HG02885 (cell line): ENCODE results near the gene A3GALT2.

ENCODE experiments used
- ATAC-seq: cut with Tn5 transposase; IDR thresholded peaks from one replicate; pipeline ENCODE4 v1.9.1; 2021; ENCODE audit warnings: mild to moderate bottlenecking; ENCODE audit not compliant: unreplicated experiment, poor library complexity

Gene A3GALT2

DNA sequence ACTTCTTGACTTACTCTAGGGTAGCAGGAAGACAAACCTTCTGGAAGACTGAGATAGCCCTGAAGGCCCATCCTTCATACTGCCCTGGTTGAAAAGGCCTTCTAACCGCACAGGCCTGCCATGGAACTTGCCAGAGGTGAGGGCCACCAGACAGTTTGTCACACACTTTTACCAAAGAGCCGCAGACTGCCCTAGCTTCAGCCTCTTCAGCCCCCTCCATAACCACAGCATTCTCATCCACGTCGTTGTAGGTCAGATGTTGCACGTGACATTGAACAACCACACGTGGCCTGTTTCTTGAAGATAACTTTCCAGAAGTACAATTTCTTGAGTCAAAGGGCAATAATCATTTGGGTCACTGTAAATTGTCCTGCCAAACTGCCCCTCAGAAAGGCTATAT is 45.7 kb downstream of the A3GALT2 start:
- ATAC-seq = no peak

DNA sequence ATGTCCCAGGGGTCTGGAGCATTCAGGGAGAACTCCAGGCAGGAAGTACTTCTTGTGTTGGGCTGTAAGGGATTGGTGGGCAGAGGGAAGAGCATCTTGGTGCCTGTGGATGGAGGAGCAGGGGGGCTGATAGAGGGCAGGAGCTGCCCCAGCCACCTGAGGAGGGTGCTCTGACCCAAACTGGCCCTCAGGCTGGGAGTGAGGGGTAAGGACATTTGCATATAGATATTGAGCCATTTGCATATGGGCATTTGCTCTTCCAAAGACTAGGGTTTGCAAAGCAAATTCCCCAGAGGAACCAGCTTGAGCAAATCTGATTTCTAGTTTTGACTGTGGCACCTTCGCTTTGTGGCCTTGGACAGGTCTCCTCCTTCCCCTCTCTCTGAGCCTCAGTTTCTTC is 46.5 kb downstream of the A3GALT2 start:
- ATAC-seq = no peak

DNA sequence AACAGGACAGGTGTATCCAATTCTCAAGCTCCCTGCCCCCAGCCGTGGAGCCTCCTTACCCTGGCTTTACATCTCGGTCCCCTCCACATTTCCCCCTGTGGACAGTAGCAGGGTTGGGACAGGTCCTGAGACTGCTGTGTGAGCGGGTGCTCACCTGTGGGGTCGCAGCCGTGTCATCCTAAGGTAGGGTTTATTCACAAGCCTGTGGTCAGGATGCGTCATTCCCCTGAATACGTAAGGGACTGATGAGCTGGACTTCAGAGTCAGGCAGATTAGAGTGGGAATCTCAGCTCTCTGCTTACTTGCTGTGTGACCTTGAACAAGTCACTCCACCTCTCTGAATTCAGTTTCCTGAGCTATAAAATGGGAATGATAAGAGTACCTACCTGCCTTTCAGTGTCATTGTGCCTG is 46.9 kb downstream of the A3GALT2 start:
- ATAC-seq = no peak

DNA sequence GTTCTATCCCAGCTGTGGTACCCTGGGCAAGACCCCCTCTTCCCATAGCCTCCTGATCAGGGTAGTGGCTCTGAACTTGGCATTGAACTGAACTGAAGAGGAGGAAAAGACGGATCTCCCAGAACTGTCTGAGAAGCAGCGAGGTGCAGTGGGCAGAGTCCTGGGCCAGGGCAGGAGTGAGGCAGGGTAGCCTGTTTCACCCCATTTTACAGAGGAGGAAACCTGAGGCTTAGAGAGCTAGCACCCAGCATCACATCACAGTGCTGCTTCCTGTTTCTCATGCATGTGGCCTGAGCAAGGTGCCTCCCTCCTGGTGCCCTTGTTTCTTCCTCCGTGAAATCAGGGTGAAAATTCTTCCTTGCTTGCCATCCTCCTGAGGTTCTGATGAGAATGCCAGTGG is 47.5 kb downstream of the A3GALT2 start:
- ATAC-seq = no peak

DNA sequence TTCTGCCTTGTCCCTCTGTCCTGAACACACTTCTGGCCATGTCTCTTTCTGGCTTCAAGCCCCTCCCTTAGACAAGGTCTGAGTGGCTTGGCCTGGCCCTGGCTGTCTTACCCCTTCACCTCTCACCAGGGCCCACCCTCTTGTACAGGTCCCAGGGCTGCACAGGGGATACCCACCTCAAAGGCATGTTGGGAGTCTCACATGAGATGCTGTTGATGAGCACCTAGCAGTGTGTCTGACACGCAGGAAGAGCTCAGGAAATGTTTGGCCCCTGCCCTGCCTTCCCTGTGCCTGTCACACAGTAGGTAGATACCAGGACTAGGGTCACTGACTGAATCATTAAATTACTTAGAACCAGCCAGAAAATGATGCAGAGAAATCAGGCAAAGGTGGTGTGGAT is 48.0 kb downstream of the A3GALT2 start:
- ATAC-seq = no peak

DNA sequence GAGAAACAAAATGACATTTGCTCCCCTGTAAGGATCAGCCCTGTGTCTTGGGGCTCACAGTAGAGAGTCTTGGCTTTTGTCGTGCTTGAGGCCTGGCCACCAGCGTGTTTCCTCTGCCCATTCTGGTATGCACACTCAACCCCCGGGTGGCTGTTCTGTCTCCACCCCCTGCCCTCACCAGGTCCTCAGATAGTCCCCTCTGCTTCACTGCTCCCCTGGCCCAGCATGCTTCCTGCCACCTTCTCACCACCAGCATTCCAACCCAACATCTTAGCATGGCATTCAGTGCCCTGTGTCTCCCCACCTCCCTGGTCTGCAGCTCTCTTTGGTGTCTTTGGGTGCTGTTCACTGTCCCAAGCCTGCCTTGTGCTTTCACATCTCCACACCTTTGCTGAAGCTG is 48.4 kb downstream of the A3GALT2 start:
- no peak for ATAC-seq

DNA sequence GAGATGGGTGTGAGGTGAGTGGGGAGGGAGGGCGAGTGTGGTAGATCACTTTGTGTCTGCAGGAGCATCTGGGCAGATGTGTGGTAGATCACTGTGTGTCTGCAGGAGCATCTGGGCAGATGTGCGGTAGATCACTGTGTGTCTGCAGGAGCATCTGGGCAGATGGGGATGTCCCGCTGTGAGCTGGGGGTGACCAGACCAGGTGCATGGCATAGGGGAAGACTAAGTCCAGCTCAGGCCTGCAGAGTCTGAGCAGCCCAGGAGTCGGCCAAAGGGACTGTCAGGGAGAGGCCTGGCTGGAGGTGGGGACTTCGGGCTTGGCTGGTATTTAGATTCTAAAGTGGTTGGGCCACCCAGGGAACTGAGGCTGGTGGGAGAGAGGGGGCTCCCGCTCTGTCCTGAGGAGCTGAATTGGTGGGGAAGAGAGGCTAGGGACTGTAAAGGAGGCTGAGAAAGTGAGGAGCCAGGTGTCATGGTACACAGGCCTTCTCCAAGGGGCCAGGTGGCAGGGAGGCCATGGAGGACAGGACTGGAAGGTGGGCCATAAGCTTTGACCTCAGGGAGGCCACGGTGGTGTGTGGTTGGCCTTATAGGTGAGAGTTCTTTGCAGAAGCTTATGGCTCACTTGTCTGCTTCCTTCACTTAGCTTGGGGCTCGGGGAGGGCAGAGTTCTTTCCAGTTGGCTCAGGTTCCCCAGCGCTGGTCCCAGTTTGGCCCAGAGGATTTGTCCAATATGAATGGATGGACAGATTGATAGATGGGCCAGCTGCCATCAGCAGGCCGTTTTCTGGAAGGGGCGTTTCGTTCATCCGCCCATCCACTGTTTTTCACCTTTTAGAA is 49.0 kb downstream of the A3GALT2 start:
- no peak for ATAC-seq

DNA sequence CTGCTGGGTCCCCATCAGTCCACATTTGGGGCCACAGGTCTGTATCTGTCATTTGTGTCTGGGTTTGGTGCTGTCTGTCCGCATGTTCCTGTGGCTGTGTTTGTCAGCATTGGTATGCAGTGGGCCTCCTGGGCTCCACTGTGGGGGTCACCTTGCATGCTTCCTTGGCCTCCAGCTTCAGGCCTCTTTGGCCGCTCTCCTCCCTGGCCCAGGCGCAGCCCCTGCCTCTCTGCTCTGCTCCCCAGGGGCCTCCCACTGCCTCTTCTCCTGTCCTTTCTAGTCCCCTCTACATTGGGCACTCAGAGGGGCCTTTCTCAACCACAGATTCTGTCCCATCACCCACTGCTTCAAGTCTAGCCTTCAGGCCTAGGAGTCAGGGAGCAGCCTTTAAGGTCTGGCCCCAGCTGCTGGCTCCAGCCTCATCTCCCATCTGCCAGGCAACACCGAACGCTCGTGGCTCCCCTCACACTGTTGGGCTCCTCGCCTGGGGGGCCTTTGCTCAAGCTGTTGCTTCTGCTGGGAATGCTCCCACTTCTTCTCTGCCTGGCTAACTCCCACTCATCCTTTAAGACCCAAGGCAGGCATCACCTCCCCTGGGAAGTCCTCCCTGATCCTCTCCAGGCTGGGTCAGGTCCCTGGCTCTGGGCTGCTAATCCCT is 50.0 kb downstream of the A3GALT2 start:
- no peak for ATAC-seq

DNA sequence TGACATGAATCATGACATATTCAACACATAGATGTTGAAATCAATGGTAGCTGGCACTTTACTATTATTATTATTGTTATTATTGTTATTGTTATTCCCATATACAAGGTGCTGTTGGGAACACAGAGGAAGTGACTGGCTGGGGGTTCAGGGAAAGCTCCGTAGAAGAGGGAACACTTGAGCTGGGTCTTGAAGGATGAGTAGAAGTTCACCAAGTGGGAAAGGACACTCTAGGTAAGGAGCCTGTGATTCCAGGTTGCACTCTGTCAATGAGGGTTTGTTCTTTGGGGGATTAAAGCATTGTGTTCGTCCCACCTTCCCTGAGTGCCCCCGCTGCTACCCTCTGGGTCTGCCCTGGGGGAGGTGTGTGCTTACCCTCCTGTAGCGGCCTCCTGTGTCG is 50.5 kb downstream of the A3GALT2 start:
- ATAC-seq = no peak

DNA sequence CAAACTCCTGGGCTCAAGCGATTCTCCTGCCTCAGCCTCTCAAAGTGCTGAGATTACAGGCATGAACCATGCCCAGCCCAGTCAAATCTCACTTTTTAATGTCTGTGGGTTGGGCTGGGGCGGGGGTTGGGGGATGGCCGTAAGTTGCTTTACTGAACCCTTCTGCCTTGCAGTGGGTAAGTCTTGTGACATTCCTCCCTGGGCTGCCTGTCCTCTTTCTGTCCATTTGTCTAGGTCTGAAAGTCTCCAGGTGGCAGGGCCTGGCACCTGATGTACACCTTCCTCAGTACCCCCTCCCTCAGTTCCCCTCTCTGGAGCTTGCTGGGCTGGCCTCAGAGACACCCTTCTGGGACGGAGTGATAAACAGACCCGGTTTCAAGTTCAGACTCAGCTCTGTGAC is 51.3 kb downstream of the A3GALT2 start:
- ATAC-seq = no peak

DNA sequence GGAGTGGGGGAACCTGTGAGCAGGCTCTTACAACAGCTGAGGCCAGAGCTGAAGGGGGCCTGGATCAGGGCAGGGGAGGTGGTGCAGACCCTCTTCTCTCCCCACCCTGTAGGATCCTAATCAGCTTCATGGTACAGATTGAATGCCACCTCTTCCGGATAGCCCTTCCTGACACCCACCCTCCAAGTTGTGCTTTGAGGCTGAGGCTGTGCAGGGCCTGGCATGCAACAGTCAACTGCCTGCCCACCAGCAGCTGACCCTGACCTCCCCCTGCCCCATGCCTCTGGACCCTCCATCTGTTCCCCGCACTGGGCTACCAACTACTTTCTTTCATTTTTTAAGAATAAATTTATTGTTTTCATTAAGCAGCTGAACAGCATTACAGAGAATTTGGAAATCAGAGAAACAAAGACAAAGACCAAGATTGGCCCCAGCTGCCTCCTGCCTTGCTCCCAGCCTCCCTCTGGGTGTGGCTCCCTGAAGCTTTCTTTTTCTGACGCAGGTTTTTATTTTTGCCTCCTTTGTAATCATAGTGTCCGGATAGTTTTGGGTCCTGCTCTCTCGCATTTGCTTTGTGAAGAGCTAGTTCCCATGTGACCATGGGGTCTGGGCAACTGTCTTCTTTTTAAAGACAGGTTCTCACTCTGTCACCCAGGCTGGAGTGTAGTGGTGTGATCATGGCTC is 51.8 kb downstream of the A3GALT2 start:
- ATAC-seq = no peak

DNA sequence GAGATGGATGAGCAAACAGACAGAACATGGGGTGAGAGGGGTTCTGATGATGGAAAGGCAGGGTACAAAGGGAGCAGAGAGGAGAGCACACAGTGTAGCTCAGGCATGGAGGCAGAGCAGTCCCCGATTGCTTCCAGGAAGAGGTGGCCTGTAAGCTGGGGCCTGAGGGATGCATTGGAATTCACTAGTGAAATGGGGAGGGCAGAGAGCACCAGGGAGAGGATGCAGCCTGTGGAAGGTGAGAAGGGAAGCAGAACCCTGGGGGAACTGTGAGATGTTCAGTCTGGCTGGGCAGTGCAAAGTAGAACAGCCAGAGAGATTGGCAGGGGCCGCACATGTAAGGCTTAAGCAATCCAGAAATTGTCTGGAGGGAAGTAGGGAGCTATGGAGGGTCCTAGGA is 52.4 kb downstream of the A3GALT2 start:
- no peak for ATAC-seq

DNA sequence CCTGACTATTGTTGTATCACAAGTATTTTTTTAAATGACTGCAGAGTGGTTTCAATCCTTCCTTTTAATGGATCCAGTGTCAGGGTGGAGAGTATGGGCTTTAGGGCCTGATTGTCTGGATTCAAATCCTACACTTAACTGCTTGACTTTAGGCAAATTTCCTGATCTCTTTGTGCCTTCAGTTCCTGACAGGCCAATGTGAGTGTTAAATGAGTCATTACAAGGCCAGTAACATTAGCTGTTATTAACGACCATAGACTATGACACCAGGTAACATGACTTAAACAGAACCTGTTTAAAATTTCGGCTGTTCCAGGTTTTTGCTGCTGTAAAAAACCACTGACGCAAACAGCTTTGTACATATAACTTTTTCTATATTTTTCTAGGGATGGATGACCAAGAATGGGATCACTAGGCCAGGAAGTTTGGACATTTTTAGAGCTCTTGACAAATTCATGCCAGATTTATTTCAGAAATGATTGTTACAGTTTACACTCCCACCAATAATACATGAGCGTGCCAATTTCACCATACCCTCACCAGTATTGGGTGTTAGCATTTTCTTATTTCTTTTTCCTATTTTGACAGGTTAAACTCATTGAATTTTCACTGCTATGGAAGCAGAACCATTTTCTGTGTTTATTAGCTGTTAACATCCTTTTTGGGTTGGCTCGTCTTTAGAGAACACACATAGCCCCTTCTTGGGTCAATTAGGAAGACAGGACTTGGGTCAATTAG is 53.3 kb downstream of the A3GALT2 start:
- no peak for ATAC-seq

DNA sequence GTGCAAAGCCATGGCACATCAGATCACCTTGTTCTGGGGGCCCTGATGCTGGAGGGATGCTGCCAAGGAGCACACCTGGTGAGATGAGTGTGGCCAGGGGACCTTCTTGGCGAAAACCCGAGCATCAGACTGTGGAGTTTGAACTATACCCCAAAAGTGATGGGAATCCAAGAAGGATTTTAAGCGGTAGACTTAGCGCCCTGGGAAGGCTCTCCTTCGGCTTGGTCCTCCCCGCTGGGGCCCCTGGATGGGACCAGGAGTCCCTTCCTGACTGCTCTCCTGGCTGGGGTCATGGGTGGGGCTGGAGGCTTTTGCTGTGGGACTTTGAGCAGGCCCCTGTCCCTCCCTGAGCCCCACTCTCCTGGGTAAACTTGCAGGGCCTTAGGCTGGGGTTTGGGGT is 54.1 kb downstream of the A3GALT2 start:
- no peak for ATAC-seq

DNA sequence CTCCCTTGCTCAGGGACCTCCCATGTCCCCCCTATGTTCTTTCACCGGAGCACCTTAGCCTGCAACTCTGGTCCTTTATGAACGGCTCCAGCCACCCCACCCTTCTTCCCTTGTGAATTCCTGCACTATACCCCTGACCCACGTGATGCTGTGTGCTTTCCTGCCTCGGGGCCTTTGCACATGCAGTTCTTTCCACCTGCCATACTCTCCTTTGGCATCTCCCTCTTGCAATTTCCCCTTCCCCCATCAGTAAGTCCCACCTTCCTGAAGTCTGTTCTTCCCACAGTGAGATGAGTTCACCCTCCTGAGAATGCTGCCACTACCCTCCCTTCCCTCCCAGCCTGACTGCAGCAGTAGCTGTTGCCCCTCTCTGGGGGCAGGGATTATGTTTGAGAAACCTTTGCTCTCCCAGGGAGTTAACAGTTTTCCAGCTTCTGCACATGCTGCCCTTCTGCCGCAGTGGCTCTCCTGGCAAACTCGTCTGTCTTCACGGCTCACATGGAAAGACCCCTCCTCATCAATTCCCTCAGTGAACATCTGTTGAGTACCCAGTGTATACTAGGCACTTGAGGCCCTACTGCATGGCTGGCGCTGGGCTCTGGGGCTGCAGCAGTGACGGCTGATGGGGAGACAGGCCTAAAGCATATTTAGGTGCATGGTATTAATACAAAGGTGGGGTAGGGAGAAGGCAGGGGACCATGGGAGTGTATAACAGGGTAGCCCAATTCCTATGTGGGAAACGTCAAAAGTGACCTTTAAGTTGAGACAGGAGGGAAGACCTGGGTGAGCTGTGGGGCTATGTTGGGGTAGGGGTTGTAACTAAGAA is 54.9 kb downstream of the A3GALT2 start:
- no peak for ATAC-seq

DNA sequence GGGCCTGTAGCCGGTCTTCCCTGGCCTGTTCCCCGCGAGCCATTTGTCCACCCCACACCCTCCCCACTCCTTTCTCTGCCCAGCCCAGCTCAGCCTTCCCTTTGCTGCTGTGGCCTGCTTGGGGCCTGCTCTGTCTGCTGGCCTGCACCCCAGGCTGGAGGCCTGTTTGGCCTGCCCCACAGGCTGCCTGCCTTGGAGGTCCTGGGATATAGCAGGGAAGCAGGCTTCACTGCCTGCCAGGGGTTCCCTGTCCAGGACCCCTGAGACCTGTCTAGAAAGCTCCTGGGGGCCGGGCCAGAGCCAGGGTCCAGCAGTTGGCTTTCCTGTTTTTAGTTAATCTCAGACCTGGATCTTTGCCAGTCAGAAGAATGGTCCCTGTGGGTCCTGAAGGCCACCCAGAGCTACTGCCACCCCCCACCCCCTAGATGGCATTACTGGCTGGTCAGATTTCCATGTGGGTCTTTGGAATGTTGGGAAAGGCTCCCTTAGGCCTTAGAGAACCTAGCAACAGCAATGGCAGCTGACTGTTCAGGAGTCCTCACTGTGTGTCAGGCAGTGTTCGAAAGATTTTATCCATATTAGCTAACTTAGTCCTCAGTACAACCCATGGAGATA is 56.9 kb downstream of the A3GALT2 start:
- ATAC-seq = no peak

DNA sequence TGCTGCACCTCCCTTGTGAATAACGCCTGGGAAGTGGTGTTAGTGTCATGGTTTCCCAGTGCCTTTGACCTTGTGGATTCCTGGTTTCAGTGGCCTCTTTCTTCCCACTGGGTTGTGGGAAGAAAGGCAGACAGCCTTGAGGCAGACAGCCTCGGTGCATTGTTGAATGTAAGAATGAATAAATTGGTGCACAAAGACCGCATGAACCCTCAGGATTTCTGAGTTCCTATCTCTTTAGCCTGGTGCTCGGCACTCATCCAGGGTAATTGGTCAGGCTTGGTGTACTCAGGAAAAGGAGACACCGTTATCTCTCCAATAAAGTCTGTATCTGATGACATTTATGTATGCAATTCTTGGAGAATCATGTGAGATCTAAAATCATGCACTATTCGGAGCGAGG is 59.6 kb downstream of the A3GALT2 start:
- no peak for ATAC-seq

DNA sequence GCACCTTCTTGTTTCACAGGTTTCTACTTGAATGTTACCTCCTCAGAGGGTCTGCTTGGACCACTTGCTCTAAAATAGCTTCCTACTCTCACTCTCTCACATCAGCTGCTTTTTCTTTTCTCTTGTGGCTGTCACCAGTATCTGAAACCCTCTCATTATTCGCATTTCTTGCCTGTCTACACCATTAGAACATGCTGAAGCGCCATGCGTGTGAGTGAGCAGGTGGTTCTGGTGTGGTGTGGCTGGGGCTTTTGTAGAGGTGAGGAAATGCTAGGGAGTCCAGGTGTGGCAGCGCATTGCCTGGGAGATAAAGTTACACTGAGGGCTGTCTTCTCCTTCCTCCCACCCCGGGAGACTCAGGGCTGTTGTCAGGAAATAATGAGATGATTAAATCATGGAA is 60.5 kb downstream of the A3GALT2 start:
- no peak for ATAC-seq

DNA sequence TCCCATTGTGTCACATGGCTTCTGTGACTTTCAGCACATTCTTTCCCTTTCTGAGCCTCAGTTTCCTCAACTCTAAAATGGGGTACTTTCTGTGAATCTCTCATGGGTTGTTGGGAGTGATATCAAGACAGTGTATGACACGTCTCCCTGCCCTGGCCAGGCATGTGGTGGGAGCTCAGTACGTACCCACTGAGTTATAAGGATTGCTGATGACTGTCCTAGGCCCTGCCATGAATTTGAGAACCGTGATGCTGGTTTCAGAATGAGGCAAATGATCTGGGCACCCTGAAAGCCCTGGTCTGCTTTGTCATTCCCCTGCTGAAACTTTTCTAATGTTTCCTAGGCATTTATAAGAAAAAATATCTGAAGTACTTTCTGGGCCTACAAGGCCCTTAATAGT is 61.0 kb downstream of the A3GALT2 start:
- ATAC-seq = no peak
